K562 (cell line): ENCODE data around the gene GPRIN2. TPM values are rescaled to one million over a fixed set of nuclear protein-coding genes. Genes with fewer than 3 reads are reported as not detected.

Source experiments
- CHD2 ChIP-seq: IDR thresholded peaks from 2 replicates; pipeline ENCODE4 v1.6.1; 2011; ENCODE audit warnings: low read depth, low read length
- HLTF ChIP-seq: fragments of 450-650 bp; IDR thresholded peaks from 2 replicates; pipeline ENCODE4 v1.6.1; 2016
- JUND ChIP-seq, 2 experiments: IDR thresholded peaks; 2 replicates in 1 of 2; 3 replicates in 1 of 2; pipeline ENCODE4 v1.6.1; 2011; ENCODE audit warnings: borderline replicate concordance in 2 of 2, low read depth in 2 of 2, low read length in 2 of 2, improper control_type of control experiment in 1 of 2, missing biosample characterization in 1 of 2, missing genetic modification characterization in 1 of 2, missing genetic modification reagents in 1 of 2
- MTA1 ChIP-seq: fragments of 450-650 bp; IDR thresholded peaks from 2 replicates; pipeline ENCODE4 v1.6.1; 2017; ENCODE audit warnings: borderline replicate concordance
- NFE2L1 ChIP-seq: fragments of 450-650 bp; IDR thresholded peaks from 2 replicates; pipeline ENCODE4 v1.6.1; 2016; ENCODE audit warnings: missing genetic modification characterization, low read depth, mild to moderate bottlenecking, missing compliant biosample characterization, moderate library complexity, borderline replicate concordance
- PCBP2 ChIP-seq: fragments of 200-400 bp; formaldehyde crosslinking; IDR thresholded peaks from 2 replicates; pipeline ENCODE4 v1.6.1; 2018; ENCODE audit warnings: low read length, low read depth, mild to moderate bottlenecking, moderate library complexity; ENCODE audit not compliant: poor library complexity, severe bottlenecking
- POLR3G ChIP-seq: IDR thresholded peaks from 2 replicates; pipeline ENCODE4 v1.6.1; 2011; ENCODE audit not compliant: insufficient read length, insufficient replicate concordance; ENCODE audit errors: extremely low read depth
- SETDB1 ChIP-seq: IDR thresholded peaks from one replicate; pipeline ENCODE4 v1.6.1; 2012; ENCODE audit warnings: low read length, control low read depth, inconsistent platforms
- SIRT6 ChIP-seq: IDR thresholded peaks from one replicate; pipeline ENCODE4 v1.6.1; 2012; ENCODE audit warnings: low read depth, mild to moderate bottlenecking, control low read depth, inconsistent platforms, low read length, moderate library complexity
- SMAD3 ChIP-seq: fragments of 450-650 bp; formaldehyde crosslinking; conservative IDR thresholded peaks from 2 replicates; pipeline ENCODE4 v1.4.0; 2020; ENCODE audit warnings: mild to moderate bottlenecking
- SP1 ChIP-seq: sonication (generic); formaldehyde crosslinking; IDR thresholded peaks from 2 replicates; pipeline ENCODE4 v1.8.1; 2022; ENCODE audit warnings: mild to moderate bottlenecking, missing genetic modification reagents
- ZBTB8A ChIP-seq: fragments of 450-650 bp; IDR thresholded peaks from 2 replicates; pipeline ENCODE4 v1.6.1; 2018; ENCODE audit warnings: mild to moderate bottlenecking, moderate library complexity; ENCODE audit not compliant: partially characterized antibody
- ZFX ChIP-seq: sonication (generic); formaldehyde crosslinking; IDR thresholded peaks from 2 replicates; pipeline ENCODE4 v1.8.0; 2022; ENCODE audit warnings: mild to moderate bottlenecking, missing genetic modification reagents, moderate library complexity
- ZKSCAN3 ChIP-seq: fragments of 250-450 bp; sonication (Bioruptor Pico); IDR thresholded peaks from 2 replicates; pipeline ENCODE4 v1.4.0; 2020
- ZNF717 ChIP-seq: fragments of 250-450 bp; sonication (Bioruptor Pico); IDR thresholded peaks from 2 replicates; pipeline ENCODE4 v1.5.0; 2021
- polyA plus RNA-seq, 8 experiments: library from polyadenylated mRNA; depleted of rRNA in 4 of 8; stranded (reverse) in 5 of 8; unstranded in 3 of 8; fragments of >200 nt; fragmentation: Nextera tagmentation in 2 of 8; fragmentation: Illumina TruSeq in 1 of 8; extraction: Ambion mirVana in 2 of 8; extraction: Trizol in 1 of 8; gene quantifications; 2 replicates each; pipeline versions ENCODE4 v1.2.1 to v1.2.3, GENCODE V29; 2011 to 2014; ENCODE audit warnings: inconsistent platforms in 1 of 8, missing spikeins in 1 of 8
- total RNA-seq, 7 experiments: library from RNA; depleted of rRNA in 6 of 7; stranded (reverse); fragments of >200 nt in 6 of 7; fragmentation: Illumina TruSeq in 2 of 7; extraction: Trizol in 2 of 7; gene quantifications; 2 replicates each; pipeline versions ENCODE4 v1.2.1 to v1.2.3, GENCODE V29; 2011 to 2021; ENCODE audit warnings: low replicate concordance in 1 of 7
- TF ChIP-seq, protein P1 (sequence below), 2 experiments: fragments of 450-650 bp; IDR thresholded peaks; 2 replicates each; pipeline ENCODE4 v1.6.1; 2018; ENCODE audit warnings: mild to moderate bottlenecking in 2 of 2, low read depth in 1 of 2; ENCODE audit not compliant: partially characterized antibody in 2 of 2
- TF ChIP-seq, protein P2 (sequence below): fragments of 450-650 bp; formaldehyde crosslinking; IDR thresholded peaks from 2 replicates; pipeline ENCODE4 v1.4.0; 2020; ENCODE audit warnings: mild to moderate bottlenecking, moderate library complexity
- TF ChIP-seq, protein P3 (sequence below): fragments of 250-450 bp; sonication (Bioruptor Pico); IDR thresholded peaks from 2 replicates; pipeline ENCODE4 v1.5.0; 2021

Gene GPRIN2
- total and polyA plus RNA-seq, 9 of the 15 experiments (the other 6 are each of a cell fraction or from before 2014, with no cell fraction given) = not detected

DNA sequence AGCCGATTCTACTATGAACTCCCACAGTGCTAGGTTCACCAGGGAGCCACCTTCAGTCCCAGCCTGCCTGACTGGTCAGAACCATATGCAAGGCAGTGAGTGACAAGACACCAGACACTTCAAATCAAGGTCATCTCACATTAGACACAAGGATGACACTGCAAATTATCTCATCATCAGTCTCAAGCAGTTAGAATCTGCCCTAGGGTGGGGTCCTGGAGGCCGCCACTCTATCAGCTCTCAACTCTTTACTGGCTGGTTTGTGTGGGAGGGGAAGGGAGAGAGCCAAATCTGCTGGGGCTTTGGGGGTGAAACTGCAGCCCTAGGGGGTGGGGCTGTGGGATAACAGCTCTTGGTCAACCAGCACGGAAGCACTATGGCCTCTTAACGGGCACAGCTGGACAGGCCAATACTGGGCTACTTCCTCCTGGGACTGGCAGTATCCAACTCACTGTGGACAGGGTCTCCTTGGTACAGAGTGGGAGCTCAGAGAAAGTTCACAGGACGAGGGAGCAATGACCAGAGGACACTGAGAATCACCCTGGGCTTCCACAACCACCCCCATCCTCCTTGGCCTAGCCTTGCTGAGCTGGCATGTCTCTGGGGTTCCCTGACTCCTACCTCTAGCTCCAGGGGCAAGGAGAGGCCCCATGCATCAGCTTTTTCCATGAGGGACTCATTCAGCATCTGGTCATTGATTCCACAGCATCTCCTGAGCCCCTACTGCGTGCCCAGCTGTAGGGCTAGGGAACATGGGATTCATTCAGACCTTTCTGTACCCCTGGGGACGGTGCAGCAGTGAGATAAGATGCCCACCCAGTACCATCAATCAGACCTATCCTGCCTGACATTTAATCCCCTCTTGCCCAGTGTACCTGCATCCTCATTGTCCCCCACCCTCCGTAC, 5.4 kb downstream of the GPRIN2 start (continued):
- TF ChIP-seq ZFX (no peak), ZNF717 (CRISPR knock-in tag) (no peak), PCBP2 (no peak), JUND (IDR thresholded peaks at IDR 0.05; ENCODE audit: borderline replicate concordance, low read depth, low read length) (peak; percentile 33; the same call in 1 of the 2 replicates), JUND (tag; IDR thresholded peaks at IDR 0.05; ENCODE audit: borderline replicate concordance, low read depth, low read length) (0 out of 3 replicates have a peak, but pooled peaks have one; percentile 26), NFE2L1 (tag) (no peak; the same call in 1 of the 2 replicates), HLTF (no peak), SMAD3 (CRISPR knock-in tag) (0 out of 2 replicates have a peak, but pooled peaks have one; percentile 10), SETDB1 (no peak), MTA1 (no peak), ZBTB8A (no peak), SIRT6 (no peak), ZKSCAN3 (no peak), CHD2 (no peak), SP1 (no peak), POLR3G (no peak)
- TF ChIP-seq, protein P1, sequence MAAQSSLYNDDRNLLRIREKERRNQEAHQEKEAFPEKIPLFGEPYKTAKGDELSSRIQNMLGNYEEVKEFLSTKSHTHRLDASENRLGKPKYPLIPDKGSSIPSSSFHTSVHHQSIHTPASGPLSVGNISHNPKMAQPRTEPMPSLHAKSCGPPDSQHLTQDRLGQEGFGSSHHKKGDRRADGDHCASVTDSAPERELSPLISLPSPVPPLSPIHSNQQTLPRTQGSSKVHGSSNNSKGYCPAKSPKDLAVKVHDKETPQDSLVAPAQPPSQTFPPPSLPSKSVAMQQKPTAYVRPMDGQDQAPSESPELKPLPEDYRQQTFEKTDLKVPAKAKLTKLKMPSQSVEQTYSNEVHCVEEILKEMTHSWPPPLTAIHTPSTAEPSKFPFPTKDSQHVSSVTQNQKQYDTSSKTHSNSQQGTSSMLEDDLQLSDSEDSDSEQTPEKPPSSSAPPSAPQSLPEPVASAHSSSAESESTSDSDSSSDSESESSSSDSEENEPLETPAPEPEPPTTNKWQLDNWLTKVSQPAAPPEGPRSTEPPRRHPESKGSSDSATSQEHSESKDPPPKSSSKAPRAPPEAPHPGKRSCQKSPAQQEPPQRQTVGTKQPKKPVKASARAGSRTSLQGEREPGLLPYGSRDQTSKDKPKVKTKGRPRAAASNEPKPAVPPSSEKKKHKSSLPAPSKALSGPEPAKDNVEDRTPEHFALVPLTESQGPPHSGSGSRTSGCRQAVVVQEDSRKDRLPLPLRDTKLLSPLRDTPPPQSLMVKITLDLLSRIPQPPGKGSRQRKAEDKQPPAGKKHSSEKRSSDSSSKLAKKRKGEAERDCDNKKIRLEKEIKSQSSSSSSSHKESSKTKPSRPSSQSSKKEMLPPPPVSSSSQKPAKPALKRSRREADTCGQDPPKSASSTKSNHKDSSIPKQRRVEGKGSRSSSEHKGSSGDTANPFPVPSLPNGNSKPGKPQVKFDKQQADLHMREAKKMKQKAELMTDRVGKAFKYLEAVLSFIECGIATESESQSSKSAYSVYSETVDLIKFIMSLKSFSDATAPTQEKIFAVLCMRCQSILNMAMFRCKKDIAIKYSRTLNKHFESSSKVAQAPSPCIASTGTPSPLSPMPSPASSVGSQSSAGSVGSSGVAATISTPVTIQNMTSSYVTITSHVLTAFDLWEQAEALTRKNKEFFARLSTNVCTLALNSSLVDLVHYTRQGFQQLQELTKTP (IDR thresholded peaks at IDR 0.05; ENCODE audit: low read depth in 1 of 2, partially characterized antibody in 2 of 2) = no peak
- TF ChIP-seq, protein P2, sequence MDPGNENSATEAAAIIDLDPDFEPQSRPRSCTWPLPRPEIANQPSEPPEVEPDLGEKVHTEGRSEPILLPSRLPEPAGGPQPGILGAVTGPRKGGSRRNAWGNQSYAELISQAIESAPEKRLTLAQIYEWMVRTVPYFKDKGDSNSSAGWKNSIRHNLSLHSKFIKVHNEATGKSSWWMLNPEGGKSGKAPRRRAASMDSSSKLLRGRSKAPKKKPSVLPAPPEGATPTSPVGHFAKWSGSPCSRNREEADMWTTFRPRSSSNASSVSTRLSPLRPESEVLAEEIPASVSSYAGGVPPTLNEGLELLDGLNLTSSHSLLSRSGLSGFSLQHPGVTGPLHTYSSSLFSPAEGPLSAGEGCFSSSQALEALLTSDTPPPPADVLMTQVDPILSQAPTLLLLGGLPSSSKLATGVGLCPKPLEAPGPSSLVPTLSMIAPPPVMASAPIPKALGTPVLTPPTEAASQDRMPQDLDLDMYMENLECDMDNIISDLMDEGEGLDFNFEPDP (CRISPR knock-in tag) = no peak
- TF ChIP-seq, protein P3, sequence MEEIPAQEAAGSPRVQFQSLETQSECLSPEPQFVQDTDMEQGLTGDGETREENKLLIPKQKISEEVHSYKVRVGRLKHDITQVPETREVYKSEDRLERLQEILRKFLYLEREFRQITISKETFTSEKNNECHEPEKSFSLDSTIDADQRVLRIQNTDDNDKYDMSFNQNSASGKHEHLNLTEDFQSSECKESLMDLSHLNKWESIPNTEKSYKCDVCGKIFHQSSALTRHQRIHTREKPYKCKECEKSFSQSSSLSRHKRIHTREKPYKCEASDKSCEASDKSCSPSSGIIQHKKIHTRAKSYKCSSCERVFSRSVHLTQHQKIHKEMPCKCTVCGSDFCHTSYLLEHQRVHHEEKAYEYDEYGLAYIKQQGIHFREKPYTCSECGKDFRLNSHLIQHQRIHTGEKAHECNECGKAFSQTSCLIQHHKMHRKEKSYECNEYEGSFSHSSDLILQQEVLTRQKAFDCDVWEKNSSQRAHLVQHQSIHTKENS (CRISPR knock-in tag) = no peak
